RKO (cell line): ENCODE results near the gene CDA.
A peak's percentile ranks its signal among the peaks of the same experiment; 100 is the strongest.

Experiments used
- DNase-seq: peaks from one replicate; pipeline ENCODE4 v3.0.0-alpha.2; 2016; ENCODE audit warnings: low spot score

Gene CDA

DNA sequence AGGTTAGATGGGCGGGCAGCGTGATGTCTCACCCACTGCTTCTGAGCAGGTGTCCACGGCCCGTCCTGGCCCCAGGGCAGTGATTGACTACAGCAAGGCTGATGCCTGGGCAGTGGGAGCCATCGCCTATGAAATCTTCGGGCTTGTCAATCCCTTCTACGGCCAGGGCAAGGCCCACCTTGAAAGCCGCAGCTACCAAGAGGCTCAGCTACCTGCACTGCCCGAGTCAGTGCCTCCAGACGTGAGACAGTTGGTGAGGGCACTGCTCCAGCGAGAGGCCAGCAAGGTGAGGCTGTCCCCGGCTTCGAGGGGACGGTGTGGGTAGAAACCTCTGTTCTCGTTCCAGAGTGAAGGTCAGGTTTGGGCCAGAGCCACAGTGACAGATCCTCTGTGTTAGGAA, 60.0 kb downstream of the CDA start:
- DNase-seq: no peak

DNA sequence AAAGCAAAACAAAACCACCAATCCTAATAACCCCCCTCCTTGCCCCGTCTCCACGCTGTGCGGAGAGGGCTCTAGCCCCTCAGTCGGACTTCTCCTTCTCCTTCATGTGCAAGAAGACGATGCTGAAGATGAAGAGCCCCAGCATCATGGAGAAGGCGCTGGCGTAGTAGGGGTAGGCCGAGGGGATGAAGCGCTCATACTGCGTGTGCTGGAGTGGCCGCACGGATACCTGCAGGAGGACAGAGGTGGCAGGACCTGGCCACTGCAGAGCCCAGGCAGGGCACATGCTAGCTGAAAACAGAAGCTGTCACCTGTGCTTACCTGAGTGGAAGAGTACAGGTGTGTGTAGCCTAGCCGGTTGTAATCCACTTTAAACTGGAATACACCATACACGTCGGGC, 63.4 kb downstream of the CDA start:
- DNase-seq: no peak

DNA sequence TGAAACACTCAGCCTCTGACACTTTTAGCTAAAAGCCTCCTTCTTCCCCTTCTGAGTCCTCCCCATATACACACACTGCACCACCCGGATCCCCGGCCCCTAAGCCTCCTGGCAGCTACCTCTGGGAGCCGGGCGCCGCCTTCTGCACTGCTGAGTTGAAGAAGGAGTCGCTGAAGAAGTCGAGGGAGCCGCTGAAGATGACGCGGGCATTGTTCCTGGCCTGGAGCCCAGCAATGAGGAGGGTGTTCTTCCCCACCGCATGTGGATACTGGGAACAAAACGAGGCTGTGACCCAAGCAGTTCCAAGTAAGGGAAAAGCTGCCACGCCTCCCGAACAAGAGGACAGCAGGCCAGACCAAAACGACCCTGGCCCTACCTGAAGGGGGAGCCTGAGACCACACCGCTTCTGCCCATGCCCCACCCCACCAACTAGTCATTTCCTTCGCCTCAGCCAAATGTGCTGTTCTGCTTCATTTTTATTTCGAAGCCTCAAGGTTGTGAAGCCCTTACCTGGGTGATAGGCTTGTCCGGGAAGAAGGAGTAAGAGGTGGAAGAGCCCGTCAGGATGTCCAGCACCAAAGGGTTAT, 65.3 kb downstream of the CDA start:
- no peak for DNase-seq

DNA sequence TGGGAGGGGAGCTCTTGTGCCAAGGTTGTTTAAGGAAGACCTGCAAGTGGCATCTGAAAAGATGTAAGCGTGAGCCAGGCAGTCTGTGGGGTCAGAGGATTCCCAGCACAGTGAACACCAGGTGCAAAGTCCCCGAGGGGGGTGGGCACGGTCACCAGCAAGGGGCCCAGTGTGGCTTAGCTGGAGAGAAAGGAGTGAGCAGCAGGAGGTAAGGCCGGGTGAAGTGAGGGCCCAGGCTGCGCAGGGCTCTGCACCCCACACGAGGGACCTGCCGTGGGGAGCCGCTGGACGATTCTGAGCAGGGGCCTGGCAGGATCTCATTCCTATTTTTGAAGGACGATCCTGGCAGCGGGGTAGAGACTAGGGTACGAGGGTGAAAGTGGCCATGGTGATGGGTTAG, 68.1 kb downstream of the CDA start:
- DNase-seq: no peak

DNA sequence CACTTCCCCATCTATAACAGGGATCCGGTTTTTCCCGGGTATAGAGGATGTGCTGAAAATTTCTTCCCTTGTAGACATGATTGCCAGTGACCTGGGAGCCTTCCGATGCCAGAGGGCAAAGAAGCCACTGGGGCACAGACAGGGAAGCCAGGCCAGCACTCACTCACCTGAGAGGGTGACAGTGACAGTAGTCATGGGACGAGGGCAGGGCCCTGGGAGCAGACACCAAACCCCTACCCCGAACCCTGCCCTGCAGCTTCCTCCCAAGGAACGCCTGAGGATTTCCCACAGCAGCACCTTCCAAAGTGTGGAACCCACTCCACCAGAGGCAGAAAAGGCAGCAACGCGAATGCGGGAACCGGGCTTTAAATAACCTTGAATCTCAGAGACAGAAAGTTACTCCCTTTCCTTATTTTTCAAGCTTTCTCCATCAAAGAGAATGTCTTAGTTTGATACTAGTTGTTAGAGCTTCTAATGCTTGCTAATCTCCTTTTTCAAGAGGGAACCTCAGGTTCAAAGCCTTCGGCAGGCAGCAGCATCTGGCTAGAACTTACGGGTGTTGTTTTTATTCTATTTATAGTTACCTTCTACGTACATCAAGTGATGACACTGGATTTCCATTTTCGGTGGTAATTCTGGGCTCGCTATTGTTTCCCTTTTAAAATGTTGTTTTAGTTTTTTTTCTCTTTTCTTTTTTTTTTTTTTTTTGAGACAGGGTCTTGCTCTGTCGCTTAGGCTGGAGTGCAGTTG, 69.4 kb downstream of the CDA start:
- no peak for DNase-seq

DNA sequence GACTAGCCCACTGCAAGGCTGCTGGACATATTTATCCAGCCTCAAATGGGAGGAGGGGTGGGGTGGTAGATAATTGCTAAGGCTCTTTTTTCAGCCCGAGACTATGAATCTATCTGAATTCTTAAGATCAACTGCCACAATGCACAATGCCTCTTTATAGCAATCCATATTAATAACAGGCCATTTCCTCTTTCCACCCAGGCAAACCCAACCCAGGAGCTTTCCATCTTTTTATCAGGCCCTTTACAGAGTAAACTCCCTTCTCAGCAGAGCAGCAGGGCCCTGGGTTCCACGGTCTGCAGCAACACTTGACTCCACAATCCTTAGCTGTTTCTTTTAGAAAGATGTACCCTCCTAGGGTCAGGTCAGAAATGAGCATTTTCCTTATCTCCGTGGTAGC, 71.5 kb downstream of the CDA start:
- DNase-seq: no peak

DNA sequence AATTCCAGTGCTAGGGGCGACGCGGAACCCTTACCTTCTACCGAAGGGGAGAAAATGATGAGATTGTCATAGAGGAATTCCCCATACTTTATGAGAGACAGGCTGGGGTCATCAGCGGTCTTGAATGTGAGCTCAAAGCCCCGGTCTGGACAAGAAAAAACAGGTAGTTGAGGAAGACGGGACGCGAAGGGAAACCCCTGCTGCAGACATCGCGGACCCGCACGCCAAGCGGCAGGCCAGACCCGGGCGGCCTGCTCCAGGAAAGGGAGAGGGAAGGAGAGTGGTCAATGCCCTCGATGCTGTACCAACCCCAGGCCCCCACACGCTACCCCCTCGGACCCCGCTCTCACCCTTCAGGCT, 71.9 kb downstream of the CDA start:
- peak; percentile 17 for DNase-seq

DNA sequence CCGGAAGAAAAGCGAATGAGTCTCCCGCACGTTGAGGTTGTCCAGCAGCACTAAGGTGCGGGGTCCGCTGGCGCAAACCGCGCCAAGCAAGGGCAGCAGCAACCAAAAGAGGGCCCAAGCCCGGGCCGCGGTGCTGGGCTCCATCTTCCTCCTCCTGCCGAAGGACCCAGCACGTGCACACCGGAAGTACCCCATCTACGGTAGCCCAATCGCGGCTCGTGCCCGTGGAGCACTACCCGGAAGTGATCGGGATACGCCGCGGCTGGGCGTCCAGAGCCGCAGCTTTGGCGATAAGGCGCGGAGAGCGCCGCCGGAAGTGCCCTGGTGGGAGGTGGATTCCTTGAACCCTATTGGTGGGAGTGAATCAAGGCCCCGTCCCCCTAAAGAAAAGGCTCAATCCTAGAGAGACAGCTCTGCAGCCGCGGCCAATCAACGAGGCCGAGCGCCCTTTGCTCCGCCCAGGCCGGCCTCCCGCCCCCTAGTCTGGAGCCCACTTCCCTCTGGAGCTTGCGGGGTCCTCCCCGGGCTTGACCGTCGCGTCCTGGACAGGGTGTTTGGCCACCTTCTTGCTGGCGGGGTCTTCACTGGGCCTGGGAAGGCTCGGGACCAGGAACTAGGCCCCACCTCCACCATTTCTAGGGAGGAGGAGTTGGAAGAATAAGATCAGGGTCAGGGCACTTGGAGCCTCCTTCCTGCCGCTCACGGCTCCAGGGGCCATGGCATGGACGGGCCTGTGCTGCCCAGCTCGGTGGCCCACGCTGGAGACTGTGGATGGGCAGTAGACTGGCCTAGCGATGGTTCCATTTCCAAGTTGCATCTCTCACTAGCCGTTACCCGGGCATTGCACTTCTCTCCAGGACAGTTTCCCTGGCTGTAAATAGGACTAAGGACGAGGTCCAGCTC, 72.6 kb downstream of the CDA start, which contains the start of gene DDOST:
DDOST (minus strand) TSS at position 163 of the 903 bp plus-strand sequence; CDS start at position 144, 19 bp downstream.
- DNase-seq: peak; percentile 98

DNA sequence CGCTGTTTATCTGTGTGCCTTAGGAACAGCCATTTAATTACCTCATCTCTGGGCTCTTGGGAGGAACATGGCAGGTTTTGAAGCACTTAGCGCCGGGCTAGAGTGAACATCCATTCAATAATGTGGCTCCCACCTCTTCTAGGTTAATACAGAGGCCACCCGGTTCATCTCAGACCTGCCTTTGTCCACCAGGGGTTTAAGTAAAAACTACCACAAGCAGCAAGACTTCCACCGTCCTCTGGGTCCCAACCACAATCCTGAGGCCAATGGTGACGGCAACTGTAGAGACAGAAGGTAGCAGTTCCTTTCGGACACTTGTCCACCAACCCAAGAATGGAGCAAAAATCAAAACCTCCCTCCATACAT, 73.2 kb downstream of the CDA start:
- DNase-seq: peak; percentile 53

DNA sequence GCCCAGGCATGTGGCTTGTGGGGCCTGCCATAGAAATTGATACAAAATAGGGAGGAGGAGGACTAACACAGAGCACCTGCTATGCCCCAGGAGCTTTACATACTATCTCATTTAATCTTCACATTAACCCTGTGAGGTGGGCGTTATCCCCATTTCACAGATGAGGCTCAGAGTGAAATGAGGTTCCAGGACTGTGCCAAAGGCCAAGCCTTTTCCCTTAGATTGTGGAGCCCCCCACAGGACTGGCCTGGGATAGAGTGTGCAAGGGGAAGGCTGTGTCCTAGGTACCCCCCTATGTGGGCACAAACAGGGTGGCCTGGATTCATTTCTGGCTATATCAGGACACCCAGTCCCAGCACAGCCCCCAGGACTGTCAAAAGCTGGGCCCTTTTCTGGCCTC, 74.5 kb downstream of the CDA start:
- no peak for DNase-seq

DNA sequence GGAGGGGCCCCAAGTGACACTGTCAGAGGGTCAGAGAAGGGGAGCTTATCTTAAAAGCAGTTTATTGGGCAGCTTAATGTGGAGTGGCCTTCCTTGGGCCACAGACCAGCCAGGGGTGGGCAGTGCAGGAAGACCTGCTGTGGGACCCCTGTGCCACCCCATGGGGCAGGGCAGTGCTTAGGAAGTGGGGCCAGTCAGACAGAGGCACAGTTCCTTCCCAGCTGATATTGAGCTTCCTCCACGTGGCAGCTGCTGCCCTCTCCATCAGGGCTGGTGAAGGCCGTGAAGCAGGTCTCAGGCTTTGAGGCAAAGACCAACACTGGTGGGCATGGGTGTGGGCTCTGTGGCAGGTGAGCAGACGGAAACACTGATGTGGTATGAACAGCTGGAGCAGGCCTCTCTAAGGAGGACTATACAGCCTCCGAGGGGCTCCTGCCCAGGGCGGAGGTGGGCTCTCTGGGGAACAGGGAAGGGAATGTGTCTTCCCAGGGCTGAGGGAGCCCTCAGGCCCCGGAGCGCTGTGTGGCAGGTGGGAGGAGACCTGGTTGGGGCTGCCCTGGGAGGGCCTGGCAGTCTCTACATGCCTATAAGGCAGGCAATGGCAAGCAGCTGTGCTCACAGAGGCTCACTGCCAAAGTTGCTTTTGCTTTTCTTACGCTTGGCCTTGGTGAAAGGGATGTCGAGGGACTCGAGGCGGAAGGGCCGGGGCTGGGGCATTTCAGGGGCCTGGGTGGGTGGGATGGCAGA, 75.2 kb downstream of the CDA start:
- DNase-seq: no peak

DNA sequence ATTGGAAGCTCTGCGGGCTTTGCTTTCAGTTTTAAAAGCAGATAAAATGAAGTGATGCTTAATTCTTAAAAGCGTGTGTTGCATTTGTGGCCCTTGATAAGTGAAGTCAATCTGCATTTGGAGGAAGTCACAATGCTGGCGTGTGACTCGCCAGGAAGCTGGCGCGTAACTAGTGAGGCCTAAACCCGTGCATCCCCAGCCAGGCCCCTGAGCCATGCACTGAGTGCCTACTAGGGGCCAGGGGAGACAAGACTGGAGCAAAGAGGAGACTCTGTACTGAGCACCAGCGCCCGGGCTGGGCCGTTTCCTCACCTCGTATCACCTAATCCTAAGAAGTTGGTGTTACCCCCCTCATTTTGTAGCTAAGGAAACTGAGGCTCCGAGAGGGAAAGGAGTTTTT, 76.8 kb downstream of the CDA start:
- no peak for DNase-seq

DNA sequence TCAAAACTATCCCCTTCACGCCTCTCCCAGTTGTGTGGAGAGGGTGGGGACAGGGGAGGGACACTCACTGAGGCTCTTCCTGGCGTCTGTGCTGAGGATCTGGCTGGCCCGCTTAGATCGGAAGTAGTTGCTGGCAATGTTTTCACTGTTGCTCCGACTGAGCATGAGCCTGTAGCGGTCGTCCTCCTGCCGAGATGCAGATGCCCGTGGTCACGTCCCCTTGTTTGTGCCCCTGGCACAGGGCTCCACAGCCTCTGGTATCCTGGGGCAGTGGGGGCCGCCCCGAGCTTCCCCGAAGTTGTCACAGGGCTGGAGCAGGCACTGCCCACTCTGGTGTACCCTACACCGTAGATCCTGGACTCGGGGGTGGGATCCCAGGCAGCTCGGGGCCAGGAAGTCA, 77.2 kb downstream of the CDA start:
- no peak for DNase-seq

DNA sequence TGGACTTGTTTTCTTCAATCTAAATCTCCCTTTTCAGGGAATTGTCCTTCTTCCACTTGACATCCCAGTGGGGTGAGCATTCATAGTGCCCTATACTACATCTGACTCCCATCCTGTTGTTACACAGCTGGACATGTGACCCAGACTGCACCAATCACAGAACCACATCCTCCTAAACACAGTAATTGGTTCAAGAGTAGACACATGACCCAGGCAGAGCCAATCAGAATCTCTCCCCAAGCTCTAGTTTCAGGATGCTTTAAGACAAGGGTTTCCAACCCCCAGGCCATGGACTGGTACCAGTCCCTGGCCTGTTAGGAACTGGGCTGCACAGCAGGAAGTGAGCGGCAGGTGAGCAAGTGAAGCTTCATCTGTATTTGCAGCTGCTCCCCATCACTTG, 77.9 kb downstream of the CDA start:
- DNase-seq: peak; percentile 74
